Measurements from ENCODE around the gene TMEM207. TPM values are rescaled to one million over a fixed set of nuclear protein-coding genes. Genes with fewer than 3 reads are reported as not detected.
A peak's percentile ranks its signal among the peaks of the same experiment; 100 is the strongest.

Gene TMEM207
- total RNA-seq (2022) (0.57 and 1.4 TPM in 2 replicates), Bru-seq, nascent RNA (percentile 50 among the genes with signal in this experiment), BruChase-seq, experiment 1, labeled RNA remaining after a 6-hour chase (percentile 30 among the genes with signal in this experiment), BruChase-seq, experiment 2, labeled RNA remaining after a 2-hour chase (percentile 25 among the genes with signal in this experiment)
- long read RNA-seq, partial matches to known transcripts, result 0 of 2 reads
- long read RNA-seq, other reads (novel, unspliced or antisense), result 1 of 2 reads

GRCh38 chr3:190449801-190450200, at the start of gene TMEM207:
TSS of gene TMEM207 (minus strand) at chr3:190449901. CDS start at chr3:190449809, 92 bp downstream.
- no peaks in the 10 kb centered on the region for H3K27me3 Mint-ChIP-seq (ENCODE audit: unreplicated experiment)
- no TSS peak for BruUV-seq (replicated peaks)
- TF ChIP-seq, protein P1, sequence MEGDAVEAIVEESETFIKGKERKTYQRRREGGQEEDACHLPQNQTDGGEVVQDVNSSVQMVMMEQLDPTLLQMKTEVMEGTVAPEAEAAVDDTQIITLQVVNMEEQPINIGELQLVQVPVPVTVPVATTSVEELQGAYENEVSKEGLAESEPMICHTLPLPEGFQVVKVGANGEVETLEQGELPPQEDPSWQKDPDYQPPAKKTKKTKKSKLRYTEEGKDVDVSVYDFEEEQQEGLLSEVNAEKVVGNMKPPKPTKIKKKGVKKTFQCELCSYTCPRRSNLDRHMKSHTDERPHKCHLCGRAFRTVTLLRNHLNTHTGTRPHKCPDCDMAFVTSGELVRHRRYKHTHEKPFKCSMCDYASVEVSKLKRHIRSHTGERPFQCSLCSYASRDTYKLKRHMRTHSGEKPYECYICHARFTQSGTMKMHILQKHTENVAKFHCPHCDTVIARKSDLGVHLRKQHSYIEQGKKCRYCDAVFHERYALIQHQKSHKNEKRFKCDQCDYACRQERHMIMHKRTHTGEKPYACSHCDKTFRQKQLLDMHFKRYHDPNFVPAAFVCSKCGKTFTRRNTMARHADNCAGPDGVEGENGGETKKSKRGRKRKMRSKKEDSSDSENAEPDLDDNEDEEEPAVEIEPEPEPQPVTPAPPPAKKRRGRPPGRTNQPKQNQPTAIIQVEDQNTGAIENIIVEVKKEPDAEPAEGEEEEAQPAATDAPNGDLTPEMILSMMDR (IDR thresholded peaks at IDR 0.05; ENCODE audit: unreplicated experiment), result no peak
- intact Hi-C loops (cut with micrococcal nuclease; ENCODE audit: unreplicated experiment), result loop anchor here (2.0 kb wide), 1 partner anchor 67 kb away; no protein-coding TSS in a partner anchor
- H3K27ac Mint-ChIP-seq (ENCODE audit: unreplicated experiment), result peak within 1 kb of the TSS; percentile 76
- no peak for DNase-seq
- peaks cover 71% of the 10 kb centered on the region for H3K4me1 Mint-ChIP-seq (ENCODE audit: low read depth, unreplicated experiment)
- peaks cover 12% of the 10 kb centered on the region for H3K36me3 Mint-ChIP-seq (ENCODE audit: insufficient read depth, unreplicated experiment)
- no peaks in the 10 kb centered on the region for H3K9me3 Mint-ChIP-seq (ENCODE audit: low read depth, unreplicated experiment)
- CTCF ChIA-PET, result interaction anchor here (0.5 kb wide), 1 partner anchor 50 kb away, joined by 5 read pairs; no protein-coding TSS in a partner anchor
- H3K4me3 Mint-ChIP-seq (ENCODE audit: low read depth, unreplicated experiment), result peak within 1 kb of the TSS; percentile 15

DNA sequence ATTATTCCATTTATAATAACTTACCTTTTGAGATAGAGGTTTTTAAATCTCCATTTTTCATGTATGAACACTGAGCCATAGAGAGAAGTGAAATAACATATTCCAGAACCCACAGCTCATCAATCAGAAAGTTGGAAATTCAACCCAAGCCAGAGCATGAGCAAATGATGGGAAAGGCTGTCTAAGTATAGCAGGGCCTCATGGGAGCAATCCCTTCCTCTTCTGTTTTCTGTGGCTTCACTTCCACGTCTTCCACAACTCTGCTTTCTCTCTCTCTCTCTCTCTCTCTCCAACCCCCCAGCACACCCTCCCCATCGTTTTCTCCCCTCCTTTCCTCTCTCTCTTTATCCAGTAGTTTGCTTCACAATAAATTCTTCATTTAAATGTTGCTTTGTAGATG, 49.4 kb upstream of the TMEM207 start:
- H3K9me3 Mint-ChIP-seq (ENCODE audit: low read depth, unreplicated experiment), result no peaks in the 10 kb centered on the region
- H3K27ac Mint-ChIP-seq (ENCODE audit: unreplicated experiment), result no peak overlapping the region
- intact Hi-C loops (cut with micrococcal nuclease; ENCODE audit: unreplicated experiment), result no loop called here
- TF ChIP-seq, protein P1 (IDR thresholded peaks at IDR 0.05; ENCODE audit: unreplicated experiment), result no peak
- H3K27me3 Mint-ChIP-seq (ENCODE audit: unreplicated experiment), result no peaks in the 10 kb centered on the region
- CTCF ChIA-PET, result interaction anchor here (0.7 to 1.6 kb wide), 2 partner anchors 14 to 49 kb away, joined by 3 to 5 read pairs; partner anchors contain the start of gene TMEM207
- H3K36me3 Mint-ChIP-seq (ENCODE audit: insufficient read depth, unreplicated experiment), result no peaks in the 10 kb centered on the region
- DNase-seq, result no peak
- no peak overlapping the region for H3K4me3 Mint-ChIP-seq (ENCODE audit: low read depth, unreplicated experiment)
- BruUV-seq (replicated peaks), result no TSS peak
- peaks cover 11% of the 10 kb centered on the region for H3K4me1 Mint-ChIP-seq (ENCODE audit: low read depth, unreplicated experiment)

DNA sequence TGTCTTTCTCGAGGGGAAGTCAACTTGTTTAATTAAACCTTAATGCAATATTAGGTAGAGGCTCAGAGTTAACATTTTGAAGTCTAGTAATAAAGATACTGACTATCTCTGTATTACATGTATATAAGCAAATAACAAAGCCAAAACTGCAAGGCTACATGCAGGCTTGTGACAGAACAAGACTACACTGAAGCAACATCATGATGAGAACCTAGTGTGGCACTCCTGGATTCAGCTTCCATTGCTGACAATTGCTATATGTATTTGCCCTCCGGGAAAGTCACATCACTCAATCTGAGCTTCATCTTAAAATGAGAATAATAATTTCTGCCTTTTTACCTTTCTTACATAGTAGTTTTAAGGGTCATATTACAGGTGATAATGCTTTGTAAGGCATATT, 48.6 kb upstream of the TMEM207 start:
- CTCF ChIA-PET, result interaction anchor here (1.3 to 1.6 kb wide), 2 partner anchors 15 to 54 kb away, joined by 3 read pairs; no protein-coding TSS in a partner anchor
- Mint-ChIP-seq H3K9me3 (ENCODE audit: low read depth, unreplicated experiment) (peaks cover 2% of the 10 kb centered on the region), H3K27me3 (ENCODE audit: unreplicated experiment) (no peaks in the 10 kb centered on the region), H3K4me1 (ENCODE audit: low read depth, unreplicated experiment) (peaks cover 19% of the 10 kb centered on the region), H3K27ac (ENCODE audit: unreplicated experiment) (no peak overlapping the region), H3K36me3 (ENCODE audit: insufficient read depth, unreplicated experiment) (no peaks in the 10 kb centered on the region), H3K4me3 (ENCODE audit: low read depth, unreplicated experiment) (no peak overlapping the region)
- TF ChIP-seq, protein P1 (IDR thresholded peaks at IDR 0.05; ENCODE audit: unreplicated experiment), result no peak
- no peak for DNase-seq
- intact Hi-C loops (cut with micrococcal nuclease; ENCODE audit: unreplicated experiment), result no loop called here
- no TSS peak for BruUV-seq (replicated peaks)

DNA sequence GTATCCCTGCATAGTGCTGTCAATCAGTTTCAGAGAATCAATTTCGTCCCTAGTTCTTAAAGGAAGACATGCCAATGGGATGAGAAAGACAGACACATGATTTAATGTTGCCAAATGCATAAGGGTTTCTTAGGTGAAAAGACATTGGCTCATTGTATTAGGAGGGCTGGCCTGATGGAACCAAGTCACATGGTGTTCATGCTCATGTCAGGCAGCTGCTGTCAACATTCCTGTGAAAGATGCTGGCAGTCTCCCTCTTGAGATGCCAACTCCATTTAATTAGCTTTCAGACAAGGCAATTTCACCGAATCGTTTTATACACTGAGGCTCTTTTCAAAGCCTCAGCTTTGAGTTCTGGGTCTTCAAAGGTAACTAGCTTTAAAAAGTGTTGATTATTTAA, 48.1 kb upstream of the TMEM207 start:
- peaks cover 24% of the 10 kb centered on the region for H3K4me1 Mint-ChIP-seq (ENCODE audit: low read depth, unreplicated experiment)
- no peak overlapping the region for H3K27ac Mint-ChIP-seq (ENCODE audit: unreplicated experiment)
- intact Hi-C loops (cut with micrococcal nuclease; ENCODE audit: unreplicated experiment), result no loop called here
- CTCF ChIA-PET, result interaction anchor here (1.3 kb wide), 1 partner anchor 53 kb away, joined by 3 read pairs; no protein-coding TSS in a partner anchor
- TF ChIP-seq, protein P1 (IDR thresholded peaks at IDR 0.05; ENCODE audit: unreplicated experiment), result no peak
- BruUV-seq (replicated peaks), result no TSS peak
- no peak for DNase-seq
- H3K36me3 Mint-ChIP-seq (ENCODE audit: insufficient read depth, unreplicated experiment), result no peaks in the 10 kb centered on the region
- H3K9me3 Mint-ChIP-seq (ENCODE audit: low read depth, unreplicated experiment), result peaks cover 5% of the 10 kb centered on the region
- H3K27me3 Mint-ChIP-seq (ENCODE audit: unreplicated experiment), result no peaks in the 10 kb centered on the region
- no peak overlapping the region for H3K4me3 Mint-ChIP-seq (ENCODE audit: low read depth, unreplicated experiment)
